Adipocyte (in vitro differentiated cells): ENCODE data around the gene DNAH9.
A peak's percentile ranks its signal among the peaks of the same experiment; 100 is the strongest.

Experiments
- DNase-seq: peaks from one replicate; pipeline ENCODE4 v3.0.0-alpha.2; 2015; ENCODE audit warnings: low read depth
- H3K27me3 ChIP-seq: replicated peaks from 2 replicates; pipeline ENCODE4 v1.7.0; 2013; ENCODE audit warnings: mild to moderate bottlenecking, low read length, moderate library complexity; ENCODE audit not compliant: control insufficient read depth, insufficient read depth
- H3K36me3 ChIP-seq: 2 replicates; pipeline ENCODE4 v1.7.0; 2013; ENCODE audit warnings: low read length, mild to moderate bottlenecking, moderate library complexity; ENCODE audit not compliant: control insufficient read depth, insufficient read depth, severe bottlenecking
- H3K4me1 ChIP-seq: 2 replicates; pipeline ENCODE4 v1.7.0; 2013; ENCODE audit warnings: mild to moderate bottlenecking, low read length, moderate library complexity; ENCODE audit not compliant: control insufficient read depth, insufficient read depth
- H3K4me3 ChIP-seq: 2 replicates; pipeline ENCODE4 v1.7.0; 2013; ENCODE audit warnings: mild to moderate bottlenecking, low read length, moderate library complexity
- H3K9ac ChIP-seq: 2 replicates; pipeline ENCODE4 v1.7.0; 2013; ENCODE audit warnings: mild to moderate bottlenecking, low read length, moderate library complexity
- H3K9me3 ChIP-seq: 2 replicates; pipeline ENCODE4 v1.7.0; 2013; ENCODE audit warnings: mild to moderate bottlenecking, low read length, moderate library complexity; ENCODE audit not compliant: control insufficient read depth

Gene DNAH9

DNA sequence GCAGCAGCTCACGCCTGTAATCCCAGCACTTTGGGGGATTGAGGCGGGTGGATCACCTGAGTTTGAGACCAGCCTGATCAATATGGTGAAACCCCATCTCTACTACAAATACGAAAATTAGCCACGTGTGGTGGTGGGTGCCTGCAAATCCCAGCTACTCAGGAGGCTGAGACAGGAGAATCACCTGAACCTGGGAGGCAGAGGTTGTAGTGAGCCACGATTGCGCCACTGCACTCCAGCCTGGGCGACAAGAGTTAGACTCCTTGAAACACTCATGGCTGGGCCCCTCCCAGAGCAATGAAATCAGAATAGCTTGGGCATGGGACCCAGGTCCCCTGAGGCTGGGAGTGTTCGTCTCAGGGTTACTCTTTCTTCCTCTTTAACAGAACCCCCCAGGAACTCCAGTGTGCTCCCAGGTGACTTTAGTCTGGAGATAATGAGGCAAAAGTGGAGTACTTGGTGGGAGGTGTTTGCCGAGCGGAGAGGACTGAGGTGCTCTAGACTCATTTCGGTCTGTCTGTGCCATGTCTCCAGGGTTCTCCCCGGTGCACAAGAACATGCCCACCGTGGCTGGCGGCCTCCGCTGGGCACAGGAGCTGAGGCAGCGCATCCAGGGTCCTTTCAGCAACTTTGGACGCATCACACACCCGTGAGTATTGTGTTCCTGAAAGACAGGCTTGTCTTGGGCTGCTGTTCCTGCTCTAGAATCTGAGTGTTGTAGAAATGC is 41.6 kb downstream of the DNAH9 start:
- Histone ChIP-seq H3K36me3 (no peaks in the 10 kb centered on the region), H3K9me3 (no peaks in the 10 kb centered on the region), H3K27me3 (peaks cover 28% of the 10 kb centered on the region), H3K9ac (no peak overlapping the region), H3K4me3 (no peak overlapping the region), H3K4me1 (peaks cover 22% of the 10 kb centered on the region)
- no peak for DNase-seq

DNA sequence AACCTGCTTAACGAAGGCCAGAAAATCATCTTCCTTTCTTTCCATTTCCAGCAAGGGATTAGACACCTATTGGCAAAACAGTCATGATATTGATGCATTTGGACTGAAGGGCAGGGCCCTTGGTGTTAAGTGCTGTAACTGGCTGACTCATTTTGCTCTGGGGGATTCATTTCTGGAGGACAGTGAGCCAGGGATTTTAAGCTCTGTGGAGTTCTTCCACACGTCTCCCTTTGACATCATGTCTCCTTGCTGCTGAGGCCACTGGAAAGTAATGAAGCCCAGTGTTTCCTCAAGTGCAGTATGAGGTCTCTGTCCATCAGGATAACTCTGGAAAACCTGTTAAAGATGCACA is 42.2 kb downstream of the DNAH9 start:
- no peak overlapping the region for H3K4me3 ChIP-seq
- peaks cover 27% of the 10 kb centered on the region for H3K27me3 ChIP-seq
- DNase-seq = no peak
- no peaks in the 10 kb centered on the region for H3K36me3 ChIP-seq
- peaks cover 22% of the 10 kb centered on the region for H3K4me1 ChIP-seq
- H3K9me3 ChIP-seq = no peaks in the 10 kb centered on the region
- H3K9ac ChIP-seq = no peak overlapping the region

DNA sequence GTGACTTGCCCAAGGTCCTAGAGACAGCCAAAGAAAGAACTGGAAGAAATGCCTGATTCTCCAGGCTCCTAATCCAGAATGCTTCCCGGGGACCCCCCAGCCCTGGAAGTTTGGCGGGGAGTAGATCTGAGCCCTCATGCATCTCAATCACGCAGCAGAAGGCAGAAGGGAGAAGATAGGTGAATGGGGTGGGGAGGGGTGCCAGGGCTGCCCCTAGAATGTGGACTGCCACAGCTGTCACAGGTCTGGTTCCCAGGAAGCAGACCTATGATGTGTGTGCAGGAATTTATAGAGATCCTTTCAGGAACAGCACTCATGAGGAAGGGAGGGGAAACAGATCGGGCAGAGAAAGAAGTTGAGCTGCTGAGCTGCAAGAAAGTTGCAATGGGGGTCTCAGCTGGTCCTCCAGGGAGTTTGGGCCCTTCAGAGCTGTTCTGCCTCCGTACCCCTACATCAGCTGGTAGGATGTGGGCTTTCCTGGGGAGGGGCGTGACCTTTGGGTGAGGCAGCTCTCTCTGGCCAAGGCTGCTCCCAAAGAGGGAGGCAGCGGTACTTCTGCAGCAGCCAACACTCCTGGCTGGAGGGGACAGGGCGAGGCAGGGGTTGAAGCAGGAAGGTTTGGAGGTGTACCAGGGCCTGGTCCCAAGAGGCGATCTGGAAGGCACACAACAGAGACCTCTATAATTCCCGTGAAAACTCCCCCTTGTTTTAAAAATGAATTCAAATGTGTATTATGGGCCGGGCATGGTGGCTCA is 43.4 kb downstream of the DNAH9 start:
- no peak for DNase-seq
- Histone ChIP-seq H3K9ac (no peak overlapping the region), H3K36me3 (no peaks in the 10 kb centered on the region), H3K4me3 (no peak overlapping the region), H3K9me3 (no peaks in the 10 kb centered on the region), H3K27me3 (peaks cover 24% of the 10 kb centered on the region), H3K4me1 (peaks cover 22% of the 10 kb centered on the region)

DNA sequence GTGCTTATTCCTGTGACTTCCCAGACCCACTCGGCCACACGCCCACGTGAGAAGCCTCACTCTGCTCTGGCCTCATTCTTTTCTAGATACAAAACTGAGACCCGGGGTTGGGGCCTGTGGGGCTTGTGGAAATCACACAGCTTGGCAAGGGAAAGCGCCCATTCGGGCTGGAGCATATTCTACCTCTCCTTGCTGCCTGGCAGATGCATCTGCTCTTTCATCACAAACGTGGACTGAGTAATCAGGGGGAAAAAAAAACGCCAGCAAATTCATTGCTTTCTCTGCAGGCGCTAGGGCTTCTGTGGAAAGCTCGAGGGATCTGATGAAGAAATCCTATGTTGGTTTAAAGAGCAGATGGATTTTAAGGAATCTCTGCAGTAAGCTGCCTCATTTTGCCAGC is 44.4 kb downstream of the DNAH9 start:
- peaks cover 23% of the 10 kb centered on the region for H3K27me3 ChIP-seq
- H3K36me3 ChIP-seq = no peaks in the 10 kb centered on the region
- H3K9me3 ChIP-seq = no peaks in the 10 kb centered on the region
- H3K4me3 ChIP-seq = no peak overlapping the region
- no peak for DNase-seq
- H3K4me1 ChIP-seq = peaks cover 22% of the 10 kb centered on the region
- no peak overlapping the region for H3K9ac ChIP-seq

DNA sequence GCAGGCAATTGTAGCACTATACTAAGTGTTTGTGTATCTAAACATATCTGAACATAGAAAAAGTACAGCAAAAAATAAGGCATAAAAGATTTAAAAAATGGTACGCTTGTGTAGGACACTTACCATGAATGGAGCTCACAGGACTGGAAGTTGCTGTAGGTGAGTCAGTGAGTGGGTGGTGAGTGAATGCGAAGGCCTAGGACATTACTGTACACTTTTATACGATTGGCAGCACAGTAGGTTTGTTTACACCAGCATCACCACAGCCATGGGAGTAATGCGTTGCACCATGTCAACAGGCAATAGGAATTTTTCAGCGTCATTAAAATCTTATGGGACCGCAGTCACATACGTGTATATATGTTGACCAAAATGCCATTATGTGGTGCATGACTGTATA is 45.6 kb downstream of the DNAH9 start:
- no peak for DNase-seq
- H3K27me3 ChIP-seq = peaks cover 25% of the 10 kb centered on the region
- peaks cover 22% of the 10 kb centered on the region for H3K4me1 ChIP-seq
- H3K4me3 ChIP-seq = no peak overlapping the region
- no peak overlapping the region for H3K9ac ChIP-seq
- no peaks in the 10 kb centered on the region for H3K36me3 ChIP-seq
- H3K9me3 ChIP-seq = no peaks in the 10 kb centered on the region

DNA sequence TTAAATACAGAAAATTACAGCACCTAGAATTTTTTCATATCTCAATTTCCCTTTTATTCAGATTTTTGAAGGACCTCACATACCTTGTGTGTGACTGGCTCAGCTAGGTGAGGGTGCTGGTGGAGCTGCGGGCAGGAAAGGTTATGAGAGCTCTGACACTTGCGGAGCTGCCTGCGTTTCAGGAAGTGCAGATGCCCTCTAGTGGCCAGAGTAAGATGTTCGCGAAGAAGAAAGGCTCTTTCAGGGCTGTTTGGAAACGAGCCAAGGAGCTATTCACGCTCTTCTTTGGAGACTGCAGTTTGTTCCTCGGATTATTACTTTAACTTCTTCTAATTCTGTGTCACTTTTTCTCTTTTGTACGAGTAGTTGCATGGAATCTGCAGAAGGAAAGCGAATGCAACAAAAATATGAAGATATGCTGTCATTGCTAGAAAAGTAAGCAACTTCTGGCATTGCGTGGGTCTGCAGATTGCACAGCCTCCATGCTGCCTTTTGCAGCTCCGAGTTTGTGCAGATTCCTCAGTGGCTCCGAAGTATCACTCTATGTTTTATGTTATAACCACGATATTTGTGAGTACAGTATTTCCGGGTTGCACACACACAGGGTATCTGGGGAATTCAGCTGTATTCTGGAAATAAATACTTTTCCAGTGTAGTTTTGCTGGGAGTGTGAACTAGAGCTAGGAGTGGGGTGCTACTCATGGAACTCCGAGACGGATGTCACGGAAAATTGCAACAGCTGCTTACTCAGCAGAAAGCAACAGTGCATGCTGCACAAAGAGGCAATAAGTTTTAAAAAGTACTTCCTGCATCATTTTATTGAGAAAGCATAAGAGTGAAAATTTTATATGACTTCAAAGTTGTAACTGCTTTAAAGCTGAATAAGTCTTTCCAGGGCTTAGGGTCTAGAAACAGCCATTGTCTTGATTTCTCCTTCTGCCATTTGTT is 46.3 kb downstream of the DNAH9 start:
- Histone ChIP-seq H3K36me3 (no peaks in the 10 kb centered on the region), H3K9me3 (no peaks in the 10 kb centered on the region), H3K27me3 (peaks cover 25% of the 10 kb centered on the region), H3K4me3 (peak overlapping the region; percentile 29), H3K9ac (no peak overlapping the region), H3K4me1 (peaks cover 22% of the 10 kb centered on the region)
- peak; percentile 66 for DNase-seq

DNA sequence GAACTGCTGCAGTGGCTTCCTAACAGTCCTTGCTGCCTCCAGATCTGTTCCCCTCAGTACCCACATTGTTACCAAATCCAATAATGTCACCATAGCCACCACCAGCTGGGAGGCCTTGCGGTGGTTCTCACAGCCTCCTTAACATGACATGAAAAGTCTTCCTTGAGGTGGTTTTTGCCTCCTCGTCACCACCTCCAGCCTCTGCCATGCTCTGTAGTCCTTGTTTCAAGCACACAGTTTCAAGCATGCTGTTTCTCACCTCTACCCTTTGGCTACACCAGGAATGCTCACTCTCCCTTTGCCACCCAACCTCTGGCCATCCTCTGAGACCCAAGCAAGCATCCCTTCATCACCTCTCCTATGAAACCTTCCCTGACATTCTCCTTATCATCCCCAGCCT is 47.2 kb downstream of the DNAH9 start:
- H3K9me3 ChIP-seq = no peaks in the 10 kb centered on the region
- H3K4me1 ChIP-seq = peaks cover 22% of the 10 kb centered on the region
- no peak overlapping the region for H3K9ac ChIP-seq
- peaks cover 21% of the 10 kb centered on the region for H3K27me3 ChIP-seq
- no peak overlapping the region for H3K4me3 ChIP-seq
- H3K36me3 ChIP-seq = no peaks in the 10 kb centered on the region
- no peak for DNase-seq

DNA sequence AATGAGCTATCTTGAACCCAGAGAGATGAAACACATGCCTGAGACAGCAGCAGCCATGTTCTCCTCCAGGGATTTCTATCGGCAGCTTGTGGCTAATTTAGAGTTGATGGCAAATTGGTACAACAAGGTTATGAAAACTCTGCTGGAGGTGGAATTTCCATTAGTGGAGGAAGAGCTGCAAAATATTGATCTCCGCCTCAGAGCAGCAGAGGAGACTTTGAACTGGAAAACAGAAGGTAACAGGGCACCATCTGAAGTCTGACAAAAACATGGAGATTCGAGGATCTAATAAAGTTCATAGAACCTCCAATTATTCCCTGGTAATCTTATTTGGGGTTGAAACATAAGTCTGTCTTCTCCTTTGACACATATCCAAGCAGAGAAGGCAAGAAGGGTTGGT is 52.8 kb downstream of the DNAH9 start:
- Histone ChIP-seq H3K36me3 (no peaks in the 10 kb centered on the region), H3K4me3 (no peak overlapping the region), H3K9ac (no peak overlapping the region), H3K27me3 (peaks cover 13% of the 10 kb centered on the region), H3K4me1 (no peaks in the 10 kb centered on the region), H3K9me3 (no peaks in the 10 kb centered on the region)
- DNase-seq = no peak

DNA sequence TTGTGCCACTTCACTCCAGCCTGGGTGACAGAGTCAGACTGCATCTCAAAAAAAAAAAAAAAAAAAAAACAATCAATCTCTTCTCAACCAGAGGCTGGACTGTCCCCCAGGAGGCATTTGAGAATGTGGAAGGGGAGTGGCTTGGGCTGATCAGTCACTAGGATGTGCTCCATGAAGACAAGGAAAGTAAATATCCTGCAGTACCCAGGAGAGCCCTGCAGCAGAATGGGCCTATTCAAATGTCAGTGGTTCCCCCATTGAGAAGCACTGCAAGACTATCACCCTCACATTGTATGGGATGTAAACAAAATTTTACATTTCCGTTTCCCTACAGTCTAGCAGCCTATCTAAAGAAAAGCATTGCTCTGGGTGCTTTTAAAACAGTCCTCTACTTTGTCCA is 70.3 kb downstream of the DNAH9 start:
- Histone ChIP-seq H3K4me1 (peaks cover 3% of the 10 kb centered on the region), H3K27me3 (no peaks in the 10 kb centered on the region), H3K9me3 (no peaks in the 10 kb centered on the region), H3K36me3 (no peaks in the 10 kb centered on the region), H3K4me3 (no peak overlapping the region), H3K9ac (no peak overlapping the region)
- DNase-seq = no peak

DNA sequence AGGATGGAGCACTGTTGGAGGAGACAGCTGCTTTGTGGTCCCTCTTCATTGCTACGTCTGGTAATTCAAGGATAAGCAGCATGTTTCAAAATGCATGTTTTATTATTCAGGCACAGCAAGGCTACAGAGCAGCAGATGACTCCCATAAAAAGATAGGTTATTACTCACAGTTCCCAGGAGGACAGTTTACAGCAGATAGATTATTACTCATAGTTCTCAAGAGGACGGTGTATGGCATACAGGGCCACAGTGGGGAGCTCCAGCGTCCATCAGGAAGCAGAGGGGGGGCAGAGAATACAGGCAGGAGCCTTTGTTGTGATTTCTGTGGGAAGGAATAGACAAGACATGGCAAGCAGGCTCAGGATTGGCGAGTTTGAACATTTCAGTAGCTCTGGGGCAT is 72.9 kb downstream of the DNAH9 start:
- H3K9ac ChIP-seq = no peak overlapping the region
- H3K9me3 ChIP-seq = peaks cover 3% of the 10 kb centered on the region
- peaks cover 3% of the 10 kb centered on the region for H3K4me1 ChIP-seq
- no peaks in the 10 kb centered on the region for H3K27me3 ChIP-seq
- no peak overlapping the region for H3K4me3 ChIP-seq
- no peaks in the 10 kb centered on the region for H3K36me3 ChIP-seq
- DNase-seq = no peak

DNA sequence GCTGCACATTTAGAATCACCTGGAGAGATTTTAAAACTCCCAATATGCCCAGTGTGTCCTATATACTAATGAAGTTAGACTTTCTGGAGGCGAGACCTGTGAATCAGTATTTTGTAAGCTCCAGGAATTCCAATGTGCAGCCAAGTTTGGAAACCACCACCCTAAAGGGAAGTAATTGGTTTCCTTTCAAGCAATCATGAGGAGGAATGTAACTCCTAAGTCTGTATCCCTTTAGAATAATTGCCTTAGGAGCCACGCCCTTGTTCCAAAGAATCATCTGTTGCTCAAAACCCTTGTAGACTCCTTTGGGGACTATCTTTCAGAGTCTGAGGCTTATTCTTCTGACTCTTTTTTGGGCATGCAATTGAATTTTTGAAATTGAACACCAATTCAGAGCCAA is 84.4 kb downstream of the DNAH9 start:
- peaks cover 9% of the 10 kb centered on the region for H3K27me3 ChIP-seq
- no peak for DNase-seq
- no peak overlapping the region for H3K9ac ChIP-seq
- H3K9me3 ChIP-seq = no peaks in the 10 kb centered on the region
- no peak overlapping the region for H3K4me3 ChIP-seq
- H3K4me1 ChIP-seq = no peaks in the 10 kb centered on the region
- H3K36me3 ChIP-seq = no peaks in the 10 kb centered on the region
